ENCODE data around the gene NOXRED1. TPM values are rescaled to one million over a fixed set of nuclear protein-coding genes. Genes with fewer than 3 reads are reported as not detected.

The NOXRED1 gene
- total RNA-seq, 1 experiment from 2014 or later, result not detected

Other genes with a start within 250 kb of the NOXRED1 start
- 0.62 and 0.98 TPM in 2 replicates for gene TMEM63C, start 241.7 kb downstream of the NOXRED1 start, total RNA-seq (2014; rRNA removed; shearing (Covaris generic))
- gene NGB, start 152.3 kb downstream of the NOXRED1 start, total RNA-seq (2014; rRNA removed; shearing (Covaris generic)), result not detected in 2 replicates
- gene POMT2, start 102.6 kb downstream of the NOXRED1 start, total RNA-seq (2014; rRNA removed; shearing (Covaris generic)), result 13.7 and 14.5 TPM in 2 replicates
- gene GSTZ1, start 102.5 kb downstream of the NOXRED1 start, total RNA-seq (2014; rRNA removed; shearing (Covaris generic)), result 28.6 and 30.4 TPM in 2 replicates
- gene TMED8, start 46.4 kb downstream of the NOXRED1 start, total RNA-seq (2014; rRNA removed; shearing (Covaris generic)), result 11.1 and 11.5 TPM in 2 replicates
- gene SAMD15, start 46.1 kb downstream of the NOXRED1 start, total RNA-seq (2014; rRNA removed; shearing (Covaris generic)), result 1.9 and 2.7 TPM in 2 replicates
- gene VIPAS39, start 34.1 kb upstream of the NOXRED1 start, total RNA-seq (2014; rRNA removed; shearing (Covaris generic)), result 16.1 and 20.5 TPM in 2 replicates
- gene AHSA1, start 34.6 kb upstream of the NOXRED1 start, total RNA-seq (2014; rRNA removed; shearing (Covaris generic)), result 178 and 229 TPM in 2 replicates
- gene ISM2, start 75.3 kb upstream of the NOXRED1 start, total RNA-seq (2014; rRNA removed; shearing (Covaris generic)), result 2.8 TPM in 1 of 2 replicates, not detected in the other
- gene SPTLC2, start 193.1 kb upstream of the NOXRED1 start, total RNA-seq (2014; rRNA removed; shearing (Covaris generic)), result 17.6 and 23.0 TPM in 2 replicates